Stimulated activated CD4-positive, alpha-beta T cell treated with anti-CD3 and anti-CD28 coated beads, Interleukin-1b, Interleukin-23, amount 100 ng/mL, for 1 hour (primary cell): ENCODE data around the gene OGT.
"Not testable (repeated sequence)": the region's sequence is repeated elsewhere in the genome, so short reads cannot be mapped to it uniquely, and the experiment has no call there.

Experiments used
- DNase-seq, 2 donors: peaks; one replicate each; pipeline ENCODE4 v3.0.0-alpha.2; 2020; ENCODE audit warnings: low read depth in 2 of 2

OGT gene

DNA sequence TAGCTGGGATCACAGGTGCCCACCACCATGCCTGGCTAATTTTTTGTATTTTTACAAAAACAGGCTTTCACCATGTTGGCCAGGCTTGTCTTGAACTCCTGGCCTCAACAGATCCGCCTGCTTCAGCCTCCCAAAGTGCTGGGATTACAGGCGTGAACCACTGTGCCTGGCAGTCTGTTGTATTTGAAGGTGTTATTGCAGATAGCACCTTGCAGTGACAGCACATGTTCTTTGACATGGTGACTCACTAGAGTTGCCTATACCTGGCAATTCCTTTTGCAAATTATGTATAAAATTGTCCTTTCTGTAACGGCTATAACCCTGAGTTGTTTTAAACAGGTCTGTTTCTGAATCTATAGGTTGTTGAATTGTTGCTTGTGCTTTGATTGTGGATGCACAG is 7.9 kb downstream of the OGT start:
- no peak for DNase-seq

GRCh38 chrX:71541210-71542022 is 8.5 kb downstream of the OGT start:
- no peak for DNase-seq

GRCh38 chrX:71542411-71542810 is 9.5 kb downstream of the OGT start:
- DNase-seq, result no peak

DNA sequence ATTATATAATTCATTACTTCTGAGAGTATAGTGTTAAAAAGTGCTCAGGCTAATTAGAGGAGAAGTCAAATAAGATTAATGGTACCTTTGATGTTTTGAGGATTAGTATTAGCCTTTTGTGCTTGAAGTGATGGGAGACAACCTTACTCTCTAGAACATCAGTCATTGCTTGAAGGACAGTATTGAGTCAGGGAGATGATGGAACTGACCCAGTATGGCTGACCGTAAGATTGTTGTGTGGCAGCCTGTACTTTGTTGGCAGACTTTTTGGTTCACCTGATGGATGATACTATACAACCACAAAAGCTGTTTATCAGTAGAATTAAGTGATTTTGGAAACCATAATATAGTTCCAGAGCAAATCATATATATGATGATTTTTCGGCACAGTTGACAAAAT is 9.9 kb downstream of the OGT start:
- DNase-seq, result no peak

- no peak for DNase-seq
These were observed 10.4 kb downstream of the OGT start for GRCh38 chrX:71543316-71543715.

- no peak for DNase-seq
These were observed 12.5 kb downstream of the OGT start for GRCh38 chrX:71545364-71545763.

DNA sequence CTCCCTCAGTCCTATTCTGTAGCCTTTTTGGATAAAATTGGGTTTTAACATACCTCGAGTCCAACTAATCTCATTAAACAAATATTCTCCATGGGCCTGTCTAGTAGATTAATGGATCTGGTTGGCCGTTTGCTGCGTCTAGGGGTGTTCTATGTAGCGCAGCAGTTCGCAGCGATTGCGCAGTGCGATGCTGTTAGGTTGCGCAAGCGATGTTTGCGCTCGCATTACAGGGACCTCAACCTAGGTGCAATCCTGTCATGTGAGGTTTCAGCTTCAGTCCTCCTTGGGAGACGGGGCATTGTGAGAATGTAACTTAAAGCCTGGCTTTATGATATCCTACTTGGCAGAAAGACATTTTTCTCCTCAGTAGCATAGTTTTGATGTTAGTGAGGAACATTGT is 14.0 kb downstream of the OGT start:
- no peak for DNase-seq

GRCh38 chrX:71547339-71547738 is 14.4 kb downstream of the OGT start:
- no peak for DNase-seq

- DNase-seq, result no peak
These were observed 17.1 kb downstream of the OGT start for GRCh38 chrX:71549986-71550385.

DNA sequence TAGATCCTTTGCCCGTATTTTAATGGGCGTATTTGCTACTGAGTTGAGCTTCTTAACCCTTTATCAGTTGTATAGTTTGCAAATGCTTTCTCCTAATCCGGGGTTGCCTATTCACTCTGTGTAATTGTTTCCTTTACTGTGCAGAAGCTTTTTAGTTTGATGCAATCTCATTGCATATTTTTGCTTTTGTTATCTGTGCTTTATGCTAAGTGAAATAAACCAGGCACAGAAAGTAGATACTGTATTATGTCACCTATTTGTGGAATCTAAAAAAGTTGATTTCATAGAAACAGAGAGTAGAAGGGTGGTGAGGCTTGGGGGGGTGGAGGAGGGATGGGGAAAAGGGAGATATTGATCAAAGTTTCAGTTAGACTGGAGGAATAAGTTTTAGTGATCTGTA is 17.7 kb downstream of the OGT start:
- DNase-seq, result no peak

GRCh38 chrX:71556036-71556435 is 23.1 kb downstream of the OGT start:
- no peak for DNase-seq

DNA sequence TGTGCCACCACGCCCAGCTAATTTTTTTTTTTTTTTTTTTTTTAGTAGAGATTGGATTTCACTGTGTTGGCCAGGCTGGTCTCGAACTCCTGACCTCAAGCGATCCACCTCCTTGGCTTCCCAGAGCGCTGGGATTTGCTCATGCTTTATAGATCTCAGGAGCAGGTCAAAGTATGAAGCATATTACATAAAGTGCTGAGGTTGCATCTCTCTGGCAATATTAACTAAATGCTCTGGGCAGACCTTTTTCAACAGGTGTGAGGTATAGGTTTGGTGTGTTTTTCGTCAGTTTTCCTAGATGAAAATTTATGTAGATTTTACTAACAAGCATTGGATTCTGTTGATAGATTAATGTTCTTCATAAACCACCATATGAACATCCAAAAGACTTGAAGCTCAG is 26.0 kb downstream of the OGT start:
- no peak for DNase-seq

- not testable (repeated sequence) for DNase-seq
These were observed 26.9 kb downstream of the OGT start for GRCh38 chrX:71559773-71560172.

- no peak for DNase-seq
These were observed 31.0 kb downstream of the OGT start for GRCh38 chrX:71563921-71564320.

- no peak for DNase-seq
These were observed 32.7 kb downstream of the OGT start for GRCh38 chrX:71565474-71566041.

DNA sequence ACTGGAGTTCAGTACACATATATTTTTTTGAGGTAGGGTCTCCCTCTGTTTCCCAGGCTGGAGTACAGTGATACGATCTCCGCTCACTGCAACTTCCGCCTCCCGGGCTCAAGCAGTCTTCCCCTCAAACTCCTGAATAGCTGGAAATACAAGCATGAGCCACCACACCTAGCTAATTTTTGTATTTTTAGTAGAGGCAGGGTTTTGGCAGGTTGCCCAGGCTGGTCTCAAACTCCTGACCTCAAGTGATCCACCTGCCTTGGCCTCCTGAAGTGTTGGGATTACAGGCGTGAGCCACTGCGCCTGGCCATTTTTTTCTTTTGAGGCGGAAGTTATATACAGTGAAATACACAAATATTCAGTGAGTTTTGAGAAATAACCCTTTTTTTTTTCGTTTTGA is 38.5 kb downstream of the OGT start:
- DNase-seq, result not testable (repeated sequence)

- DNase-seq, result no peak
These were observed 40.7 kb downstream of the OGT start for GRCh38 chrX:71573590-71573989.

GRCh38 chrX:71577682-71578081 is 44.8 kb downstream of the OGT start:
- no peak for DNase-seq

DNA sequence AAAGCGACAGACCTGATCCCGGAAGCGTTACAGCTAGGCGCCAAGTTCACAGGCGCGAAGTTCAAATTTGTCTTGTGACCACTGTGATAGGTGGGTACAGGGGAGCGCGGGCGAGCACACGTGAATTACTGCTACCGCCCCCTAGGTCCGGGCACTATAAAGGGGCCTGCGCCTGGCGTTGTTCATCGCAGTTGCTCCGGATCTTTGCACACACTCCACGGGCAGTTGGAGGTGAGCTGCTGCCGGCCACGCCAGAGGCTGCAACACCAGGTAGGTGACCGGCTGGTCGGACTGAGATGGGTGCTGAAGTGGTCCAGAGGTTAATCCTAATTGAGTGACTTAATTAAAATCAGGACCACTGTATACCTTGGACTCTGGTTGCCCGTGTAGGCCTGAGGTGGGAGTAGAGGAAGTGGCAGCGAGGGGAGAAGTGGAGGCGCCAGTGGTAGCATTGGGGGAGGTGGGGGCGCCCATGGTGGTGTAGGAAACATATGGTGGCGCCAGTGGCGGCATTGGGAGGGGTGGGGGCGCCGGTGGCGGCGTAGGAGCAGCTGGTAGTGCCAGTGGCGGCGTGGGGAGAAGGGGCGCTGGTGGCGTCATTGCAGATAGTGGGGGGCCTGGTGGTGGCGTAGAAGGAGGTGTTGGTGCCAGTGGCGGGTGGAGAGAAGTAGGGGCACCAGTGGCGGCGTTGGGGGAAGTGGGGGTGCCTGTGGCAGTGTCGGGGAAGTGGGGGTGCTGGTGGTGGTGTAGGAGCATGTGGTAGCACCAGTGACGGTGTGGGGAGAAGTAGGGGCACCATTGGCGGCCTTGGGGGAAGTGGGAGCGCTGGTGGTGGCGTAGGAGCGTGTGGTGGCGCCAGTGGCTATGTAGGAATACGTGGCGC is 45.6 kb downstream of the OGT start, which contains the start of gene GCNA:
Gene GCNA, plus strand, starts transcription at position 185 of the 883 bp plus-strand sequence. CDS start 2,385 bp downstream, outside the sequence.
- no peak for DNase-seq

GRCh38 chrX:71579136-71579989 is 46.5 kb downstream of the OGT start:
- no peak for DNase-seq

DNA sequence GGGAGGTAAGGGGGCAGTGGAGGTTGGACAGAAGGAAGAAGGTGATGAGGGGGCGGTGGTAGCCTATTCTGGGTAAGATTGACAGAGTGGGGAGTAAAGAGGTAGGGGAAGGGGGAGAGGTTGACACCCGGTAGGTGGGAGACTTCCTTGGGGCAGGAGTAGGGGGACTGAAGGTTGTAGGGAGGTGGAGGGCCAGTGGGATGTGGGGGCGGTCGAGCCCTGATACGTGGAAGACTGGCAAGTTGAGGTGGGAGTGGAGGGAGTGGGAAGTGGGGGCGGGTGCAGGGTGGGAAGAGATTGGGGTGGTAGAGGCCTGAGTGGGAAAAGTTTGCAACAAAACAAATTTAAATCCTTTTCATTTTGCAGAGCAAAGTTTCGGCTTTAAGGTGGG is 47.1 kb downstream of the OGT start:
- no peak for DNase-seq

GRCh38 chrX:71581210-71581609 is 48.3 kb downstream of the OGT start:
- DNase-seq, result no peak
